SU-DHL-6 (cell line): Measurements from ENCODE around the gene ANO7.

Experiments
- H2AFZ ChIP-seq: fragments of 200-600 bp; sonication (generic); 2 replicates; pipeline ENCODE4 v1.6.1; 2014; ENCODE audit warnings: low read depth, mild to moderate bottlenecking, moderate library complexity, mixed read lengths, antibody characterized with exemption, low read length; ENCODE audit not compliant: severe bottlenecking
- H3F3A ChIP-seq: fragments of 200-600 bp; shearing (Covaris generic); 2 replicates; pipeline ENCODE4 v1.6.0; 2016; ENCODE audit warnings: antibody characterized with exemption, mild to moderate bottlenecking; ENCODE audit not compliant: insufficient read depth
- H3K27ac ChIP-seq: fragments of 200-600 bp; sonication (generic); 2 replicates; pipeline ENCODE4 v1.5.1; 2016; ENCODE audit warnings: low read depth, mild to moderate bottlenecking, low read length, moderate library complexity, mixed read lengths
- H3K27me3 ChIP-seq: fragments of 200-600 bp; sonication (generic), shearing (Covaris generic); 2 replicates; pipeline ENCODE4 v1.6.0; 2014; ENCODE audit warnings: mild to moderate bottlenecking, low read length
- H3K36me3 ChIP-seq: fragments of 200-600 bp; sonication (generic); 2 replicates; pipeline ENCODE4 v1.6.1; 2014; ENCODE audit warnings: mild to moderate bottlenecking, low read length, mixed read lengths
- H3K4me2 ChIP-seq: fragments of 300-600, 200-600 bp; shearing (Covaris generic), sonication (generic); 2 replicates; pipeline ENCODE4 v1.6.0; 2014; ENCODE audit warnings: low read length, low read depth, mild to moderate bottlenecking; ENCODE audit not compliant: poor library complexity, severe bottlenecking
- H3K4me3 ChIP-seq: fragments of 200-600 bp; sonication (generic); 2 replicates; pipeline ENCODE4 v1.5.1; 2014; ENCODE audit warnings: antibody characterized with exemption, low read length, mild to moderate bottlenecking, mixed read lengths; ENCODE audit not compliant: insufficient read depth, poor library complexity, severe bottlenecking
- H3K79me2 ChIP-seq: fragments of 200-600 bp; sonication (generic); 2 replicates; pipeline ENCODE4 v1.6.1; 2014; ENCODE audit warnings: mild to moderate bottlenecking, low read length, moderate library complexity; ENCODE audit not compliant: insufficient read depth
- H3K9ac ChIP-seq: fragments of 200-600 bp; sonication (generic); 2 replicates; pipeline ENCODE4 v1.7.0; 2014; ENCODE audit warnings: mild to moderate bottlenecking, low read length
- H3K9me2 ChIP-seq: fragments of 200-600 bp; sonication (generic); replicated peaks from 2 replicates; pipeline ENCODE4 v1.6.1; 2014; ENCODE audit warnings: low read length; ENCODE audit not compliant: insufficient read depth
- H3K9me3 ChIP-seq: fragments of 200-600 bp; sonication (generic); 2 replicates; pipeline ENCODE4 v1.6.1; 2014; ENCODE audit warnings: low read length, mixed read lengths; ENCODE audit not compliant: insufficient read depth
- H4K20me1 ChIP-seq: fragments of 200-600 bp; sonication (generic); 2 replicates; pipeline ENCODE4 v1.6.1; 2014; ENCODE audit warnings: low read depth, mild to moderate bottlenecking, antibody characterized with exemption, low read length, moderate library complexity, mixed read lengths
- CTCF ChIP-seq: fragments of 200-600 bp; sonication (generic); IDR thresholded peaks from one replicate; pipeline ENCODE4 v1.5.1; 2017; ENCODE audit warnings: antibody characterized with exemption, mild to moderate bottlenecking, low read length, moderate library complexity; ENCODE audit not compliant: insufficient read depth, poor library complexity, severe bottlenecking
- EZH2phosphoT487 ChIP-seq: fragments of 200-600 bp; sonication (generic), shearing (Covaris generic); conservative IDR thresholded peaks from 2 replicates; pipeline ENCODE4 v1.6.1; 2018; ENCODE audit warnings: mild to moderate bottlenecking, antibody characterized with exemption, low read length, moderate library complexity, mixed read lengths

Gene ANO7

GRCh38 chr2:241205086-241205485 lies 16.6 kb downstream of the ANO7 start:
- Histone ChIP-seq H3K27me3 (no peaks in the 10 kb centered on the region), H3K9me3 (no peaks in the 10 kb centered on the region), H2AFZ (no peak overlapping the region), H4K20me1 (no peaks in the 10 kb centered on the region), H3K9ac (no peak overlapping the region), H3K4me3 (no peak overlapping the region), H3K36me3 (no peaks in the 10 kb centered on the region), H3K79me2 (no peaks in the 10 kb centered on the region), H3F3A (no peaks in the 10 kb centered on the region), H3K4me2 (no peak overlapping the region), H3K9me2 (no peaks in the 10 kb centered on the region), H3K27ac (no peak overlapping the region)
- no peak for TF ChIP-seq CTCF
- no peak for TF ChIP-seq EZH2phosphoT487

GRCh38 chr2:241207151-241207550 lies 18.7 kb downstream of the ANO7 start:
- no peaks in the 10 kb centered on the region for H4K20me1 ChIP-seq
- H3K27ac ChIP-seq, result no peak overlapping the region
- H3K79me2 ChIP-seq, result no peaks in the 10 kb centered on the region
- H2AFZ ChIP-seq, result no peak overlapping the region
- no peaks in the 10 kb centered on the region for H3F3A ChIP-seq
- no peaks in the 10 kb centered on the region for H3K9me2 ChIP-seq
- no peaks in the 10 kb centered on the region for H3K27me3 ChIP-seq
- TF ChIP-seq CTCF, result no peak
- no peak for TF ChIP-seq EZH2phosphoT487
- no peaks in the 10 kb centered on the region for H3K9me3 ChIP-seq
- H3K36me3 ChIP-seq, result no peaks in the 10 kb centered on the region
- no peak overlapping the region for H3K4me2 ChIP-seq
- H3K4me3 ChIP-seq, result no peak overlapping the region
- H3K9ac ChIP-seq, result no peak overlapping the region

GRCh38 chr2:241207641-241208040 lies 19.2 kb downstream of the ANO7 start:
- H2AFZ ChIP-seq, result no peak overlapping the region
- TF ChIP-seq CTCF (no peak), EZH2phosphoT487 (no peak)
- H3K9me3 ChIP-seq, result no peaks in the 10 kb centered on the region
- no peak overlapping the region for H3K27ac ChIP-seq
- H3F3A ChIP-seq, result no peaks in the 10 kb centered on the region
- no peaks in the 10 kb centered on the region for H3K9me2 ChIP-seq
- no peaks in the 10 kb centered on the region for H3K36me3 ChIP-seq
- no peaks in the 10 kb centered on the region for H4K20me1 ChIP-seq
- no peaks in the 10 kb centered on the region for H3K79me2 ChIP-seq
- H3K9ac ChIP-seq, result no peak overlapping the region
- H3K27me3 ChIP-seq, result no peaks in the 10 kb centered on the region
- H3K4me2 ChIP-seq, result no peak overlapping the region
- H3K4me3 ChIP-seq, result no peak overlapping the region
